A549 (cell line): Measurements from ENCODE around the gene KAT2B. TPM values are rescaled to one million over a fixed set of nuclear protein-coding genes. Genes with fewer than 3 reads are reported as not detected.
A peak's percentile ranks its signal among the peaks of the same experiment; 100 is the strongest.

Experiments used
- ATAC-seq, 2 experiments: fragments of 200-7000 bp in 1 of 2; fragments of >200 bp in 1 of 2; cut with Nextera tagmentation in 1 of 2; cut with Tn5 transposase in 1 of 2; 3 replicates each; pipeline versions ENCODE4 v1.8.0 to v1.9.1; 2018 to 2020; ENCODE audit warnings: mild to moderate bottlenecking in 1 of 2, moderate library complexity in 1 of 2
- CTCF ChIA-PET: fragments of 300-600 bp; sonication (Branson Sonifier 250); formaldehyde crosslinking; extraction: SDS; loops from one replicate; lab custom pipeline; 2021; ENCODE audit warnings: antibody characterized with exemption, inconsistent platforms; lab: Yijun Ruan, JAX
- POLR2A ChIA-PET: fragments of 350-600 bp; formaldehyde crosslinking; extraction: SDS; loops from one replicate; lab custom pipeline; 2021; ENCODE audit warnings: antibody characterized with exemption, inconsistent platforms; lab: Yijun Ruan, JAX
- DNase-seq, 2 experiments: peaks; one replicate each; pipeline versions ENCODE4 v3.0.0 to v3.0.0-alpha.2; 2011 to 2016; ENCODE audit warnings: low read depth in 1 of 2, low spot score in 1 of 2
- FAIRE-seq: peaks from 2 replicates; lab custom pipeline; 2011; peaks lifted over from hg19 to GRCh38; lab: Jason Lieb, UNC
- H3K27ac ChIP-seq, 2 experiments: fragments of >200 bp; sonication (Bioruptor Twin); formaldehyde crosslinking; 3 replicates each; pipeline ENCODE4 v1.5.1; 2016 to 2017
- H3K4me1 ChIP-seq: fragments of >200 bp; sonication (Bioruptor Twin); formaldehyde crosslinking; 3 replicates; pipeline ENCODE4 v1.6.1; 2016
- H3K4me2 ChIP-seq: fragments of >200 bp; sonication (Bioruptor Twin); formaldehyde crosslinking; 3 replicates; pipeline ENCODE4 v1.6.1; 2016
- H3K4me3 ChIP-seq: fragments of >200 bp; sonication (Bioruptor Twin); formaldehyde crosslinking; 3 replicates; pipeline ENCODE4 v1.5.1; 2016
- H3K9me3 ChIP-seq: fragments of >200 bp; sonication (Bioruptor Twin); formaldehyde crosslinking; 3 replicates; pipeline ENCODE4 v1.6.1; 2016
- BHLHE40 ChIP-seq: IDR thresholded peaks from 2 replicates; pipeline ENCODE4 v1.6.1; 2012; ENCODE audit warnings: low read depth, low read length, inconsistent platforms
- CBX2 ChIP-seq: fragments of 200-600 bp; sonication (generic); IDR thresholded peaks from 2 replicates; pipeline ENCODE4 v1.6.1; 2016; ENCODE audit warnings: low read depth, mild to moderate bottlenecking, borderline replicate concordance
- CBX8 ChIP-seq: fragments of 200-600 bp; sonication (generic); IDR thresholded peaks from 2 replicates; pipeline ENCODE4 v1.6.1; 2016
- CEBPB ChIP-seq, 2 experiments: fragments of >200 bp in 1 of 2; sonication (Bioruptor Twin) in 1 of 2; formaldehyde crosslinking in 1 of 2; IDR thresholded peaks; 2 replicates each; pipeline ENCODE4 v1.6.1; 2012 to 2016
- CHD2 ChIP-seq: fragments of 150-350 bp; IDR thresholded peaks from 2 replicates; pipeline ENCODE4 v1.6.1; 2014; ENCODE audit warnings: low read length; ENCODE audit not compliant: partially characterized antibody
- CHD4 ChIP-seq: fragments of 200-600 bp; sonication (generic); IDR thresholded peaks from 2 replicates; pipeline ENCODE4 v1.6.1; 2016; ENCODE audit warnings: antibody characterized with exemption, mild to moderate bottlenecking, borderline replicate concordance
- ESRRA ChIP-seq: fragments of 150-350 bp; IDR thresholded peaks from 2 replicates; pipeline ENCODE4 v1.6.1; 2014; ENCODE audit warnings: mild to moderate bottlenecking, low read length, borderline replicate concordance
- FOXS1 ChIP-seq: fragments of 250-450 bp; sonication (Bioruptor Pico); IDR thresholded peaks from 2 replicates; pipeline ENCODE4 v1.5.0; 2020; ENCODE audit warnings: mild to moderate bottlenecking, moderate library complexity
- GATA3 ChIP-seq: IDR thresholded peaks from 2 replicates; pipeline ENCODE4 v1.6.1; 2012; ENCODE audit warnings: borderline replicate concordance
- HDAC2 ChIP-seq: fragments of 200-600 bp; sonication (generic); IDR thresholded peaks from 2 replicates; pipeline ENCODE4 v1.6.1; 2016
- HOXA7 ChIP-seq: fragments of 250-450 bp; sonication (Bioruptor Pico); IDR thresholded peaks from 2 replicates; pipeline ENCODE4 v1.5.0; 2020; ENCODE audit warnings: mild to moderate bottlenecking, moderate library complexity
- JUN ChIP-seq, 2 experiments: fragments of >200 bp; sonication (Bioruptor Twin); formaldehyde crosslinking; IDR thresholded peaks; 2 replicates in 1 of 2; 3 replicates in 1 of 2; pipeline ENCODE4 v1.6.1; 2016 to 2017
- KDM5A ChIP-seq: fragments of 200-600 bp; sonication (generic); IDR thresholded peaks from 2 replicates; pipeline ENCODE4 v1.6.1; 2016; ENCODE audit warnings: antibody characterized with exemption, mild to moderate bottlenecking
- MAZ ChIP-seq: fragments of 150-350 bp; IDR thresholded peaks from 2 replicates; pipeline ENCODE4 v1.6.1; 2014; ENCODE audit warnings: antibody characterized with exemption, low read depth, low read length, borderline replicate concordance
- NFE2L2 ChIP-seq: fragments of 150-350 bp; conservative IDR thresholded peaks from 2 replicates; pipeline ENCODE4 v1.6.1; 2014; ENCODE audit warnings: low read length
- NPAS2 ChIP-seq: fragments of 250-450 bp; sonication (Bioruptor Pico); IDR thresholded peaks from 2 replicates; pipeline ENCODE4 v1.8.0; 2022; ENCODE audit warnings: mild to moderate bottlenecking, moderate library complexity, borderline replicate concordance
- RCOR1 ChIP-seq: fragments of 150-350 bp; IDR thresholded peaks from 2 replicates; pipeline ENCODE4 v1.6.1; 2014; ENCODE audit warnings: antibody characterized with exemption, low read length, low read depth
- SREBF2 ChIP-seq: fragments of 450-650 bp; IDR thresholded peaks from 2 replicates; pipeline ENCODE4 v1.6.1; 2014; ENCODE audit warnings: mild to moderate bottlenecking, moderate library complexity
- TFCP2L1 ChIP-seq: fragments of 250-450 bp; sonication (Bioruptor Pico); IDR thresholded peaks from 2 replicates; pipeline ENCODE4 v1.5.0; 2021; ENCODE audit warnings: mild to moderate bottlenecking
- ZFP36 ChIP-seq: fragments of 450-650 bp; IDR thresholded peaks from 2 replicates; pipeline ENCODE4 v1.6.1; 2014; ENCODE audit warnings: borderline replicate concordance; ENCODE audit not compliant: partially characterized antibody
- ZSCAN20 ChIP-seq: fragments of 250-450 bp; sonication (Bioruptor Pico); IDR thresholded peaks from 2 replicates; pipeline ENCODE4 v1.8.0; 2022; ENCODE audit warnings: mild to moderate bottlenecking, moderate library complexity
- WGBS: methylation state at CpG from one replicate; pipeline ENCODE4 v1.1.6; 2017; ENCODE audit errors: missing lambda C conversion rate; 5-methylcytosine and 5-hydroxymethylcytosine counted together
- polyA plus RNA-seq, 4 experiments: library from polyadenylated mRNA; depleted of rRNA in 3 of 4; stranded (reverse); fragments of >200 nt; fragmentation: RNase III in 1 of 4; extraction: RNeasy Plus Mini Kit Qiagen cat#74134 plus additional on column Dnase treatment in 1 of 4; gene quantifications; 2 replicates in 3 of 4; 3 replicates in 1 of 4; pipeline ENCODE4 v1.2.3, GENCODE V29; 2011 to 2017
- TF ChIP-seq, protein P1 (sequence below): IDR thresholded peaks from 2 replicates; pipeline ENCODE4 v1.6.1; 2012
- TF ChIP-seq, protein P2 (sequence below): fragments of 250-450 bp; sonication (Bioruptor Pico); IDR thresholded peaks from 2 replicates; pipeline ENCODE4 v1.5.0; 2021; ENCODE audit warnings: mild to moderate bottlenecking, moderate library complexity, borderline replicate concordance
- TF ChIP-seq, protein P3 (sequence below): fragments of 150-350 bp; IDR thresholded peaks from 2 replicates; pipeline ENCODE4 v1.6.1; 2014; ENCODE audit warnings: low read depth, mild to moderate bottlenecking, low read length

Gene KAT2B
- polyA plus RNA-seq, 2 of the 4 experiments (the other 2 are of a cell fraction): 7.2 to 11.9 TPM

DNA sequence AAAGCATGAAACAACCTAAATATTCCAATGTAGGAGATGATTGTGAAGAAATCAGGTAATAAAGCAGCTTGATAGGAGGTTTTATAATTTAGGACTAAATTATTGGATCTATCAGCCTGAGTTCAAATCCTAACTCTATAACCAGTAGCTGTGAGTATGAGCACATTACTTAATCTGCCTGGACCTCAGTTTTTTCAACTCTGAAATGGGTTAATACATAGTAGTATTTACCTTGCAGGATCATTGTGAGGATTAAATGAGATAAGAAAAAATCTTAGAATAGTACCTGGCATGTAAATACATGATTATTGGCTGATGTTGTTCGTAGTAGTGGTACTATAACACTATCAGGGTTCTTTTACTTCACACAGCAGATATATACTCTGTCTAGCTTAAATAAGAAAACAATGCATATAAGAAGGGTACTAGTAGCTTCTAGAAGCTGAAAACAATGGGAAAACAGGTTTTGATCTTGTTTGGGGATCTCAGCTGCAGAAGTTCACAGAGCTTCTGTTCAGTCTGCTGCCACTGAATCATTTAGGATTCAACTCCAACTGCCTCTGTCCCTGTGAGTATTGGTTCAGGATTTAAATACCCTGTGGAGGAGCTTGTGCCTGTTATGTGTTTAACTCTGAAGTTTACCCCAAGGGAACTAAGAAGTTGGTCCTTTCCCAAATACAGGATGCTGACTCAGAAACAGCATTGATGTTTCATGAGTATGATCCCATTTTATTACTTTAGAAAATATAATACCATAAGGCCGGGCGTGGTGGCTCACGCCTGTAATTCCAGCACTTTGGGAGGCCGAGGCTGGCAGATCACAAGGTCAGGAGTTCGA, 34.2 kb downstream of the KAT2B start:
- DNase-seq (no peak), ATAC-seq (no peak), FAIRE-seq (no peak)
- ChIA-PET CTCF (no interaction called here), POLR2A (no interaction called here)
- Histone ChIP-seq H3K27ac (no peak overlapping the region), H3K4me1 (0 out of 3 replicates have a peak, but pooled peaks cover 7% of the 10 kb centered on the region), H3K4me3 (no peak overlapping the region), H3K4me2 (no peak overlapping the region), H3K9me3 (no peaks in the 10 kb centered on the region)
- no peak for TF ChIP-seq CBX8
- TF ChIP-seq CBX2: no peak
- TF ChIP-seq KDM5A: no peak
- no peak for TF ChIP-seq SREBF2
- TF ChIP-seq RCOR1: no peak
- no peak for TF ChIP-seq CHD2
- TF ChIP-seq TFCP2L1: no peak
- TF ChIP-seq NFE2L2: no peak
- TF ChIP-seq CHD4: no peak
- TF ChIP-seq JUN (IDR thresholded peaks at IDR 0.05): no peak
- no peak for TF ChIP-seq ZFP36
- TF ChIP-seq NPAS2: no peak
- no peak for TF ChIP-seq BHLHE40
- no peak for TF ChIP-seq FOXS1
- TF ChIP-seq, protein P1, sequence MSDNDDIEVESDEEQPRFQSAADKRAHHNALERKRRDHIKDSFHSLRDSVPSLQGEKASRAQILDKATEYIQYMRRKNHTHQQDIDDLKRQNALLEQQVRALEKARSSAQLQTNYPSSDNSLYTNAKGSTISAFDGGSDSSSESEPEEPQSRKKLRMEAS: no peak
- TF ChIP-seq GATA3: no peak
- 86% methylated on average over 6 of the region's 6 CpGs for WGBS

DNA sequence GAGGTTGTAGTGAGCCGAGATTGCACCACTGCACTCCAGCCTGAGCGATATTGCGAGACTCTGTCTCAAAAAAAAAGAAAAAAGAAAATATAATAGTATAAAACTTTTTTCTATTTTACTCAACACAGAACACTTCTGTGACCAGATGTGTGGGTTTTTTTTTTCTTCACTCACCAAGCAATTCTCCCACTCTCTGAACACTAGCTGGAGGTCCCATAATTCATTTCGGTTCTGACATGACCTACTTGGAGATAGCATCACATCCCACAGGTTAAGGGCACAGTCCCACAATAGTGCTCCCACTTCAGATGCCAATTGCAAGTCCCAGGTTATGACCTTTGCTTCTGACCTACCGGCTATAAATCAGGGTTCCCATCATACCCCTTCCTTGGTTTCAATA, 35.0 kb downstream of the KAT2B start:
- 89% methylated on average over 5 of the region's 5 CpGs for WGBS
- FAIRE-seq: no peak
- DNase-seq: no peak

DNA sequence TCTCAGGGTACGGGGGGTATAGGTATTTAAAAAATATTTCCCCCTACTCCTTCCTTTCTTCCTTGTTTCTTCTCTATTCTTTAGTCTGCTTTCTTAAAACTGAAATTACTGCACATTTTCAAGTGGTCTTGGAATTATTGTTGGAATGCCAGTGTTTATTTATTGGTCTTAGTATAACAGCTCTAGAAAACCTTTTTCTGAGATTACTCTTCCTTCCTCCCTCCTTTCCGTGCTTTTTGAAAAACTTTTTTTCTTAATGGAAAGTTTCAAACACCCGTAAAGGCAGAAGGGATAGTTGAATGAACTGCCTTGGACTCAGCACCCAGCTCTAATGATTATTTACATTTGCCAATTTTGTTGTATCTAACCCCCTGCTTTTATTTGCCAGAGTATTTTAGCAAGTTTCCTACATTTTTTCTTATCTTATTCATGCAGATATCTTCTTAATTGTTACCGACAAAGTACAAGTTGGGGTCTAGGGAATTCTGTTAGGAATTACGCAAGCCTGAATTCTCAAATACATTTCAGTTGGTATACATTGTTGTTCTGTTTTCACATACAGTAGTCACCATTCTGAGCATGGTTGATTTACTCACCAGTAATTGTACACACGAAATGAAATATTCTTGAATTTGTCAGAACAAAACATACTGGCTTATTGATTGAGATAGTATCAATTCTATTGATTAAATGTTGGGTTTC, 36.2 kb downstream of the KAT2B start:
- no peak for FAIRE-seq

More for the DNA sequence above, 35.0 kb downstream of the KAT2B start:
- no peak overlapping the region for H3K4me2 ChIP-seq
- TF ChIP-seq CEBPB (IDR thresholded peaks at IDR 0.05): no peak
- POLR2A ChIA-PET: no interaction called here
- 0 out of 3 replicates have a peak, but pooled peaks cover 7% of the 10 kb centered on the region for H3K4me1 ChIP-seq
- CTCF ChIA-PET: no interaction called here
- no peak for ATAC-seq
- no peak overlapping the region for H3K27ac ChIP-seq
- no peaks in the 10 kb centered on the region for H3K9me3 ChIP-seq
- no peak overlapping the region for H3K4me3 ChIP-seq

DNA sequence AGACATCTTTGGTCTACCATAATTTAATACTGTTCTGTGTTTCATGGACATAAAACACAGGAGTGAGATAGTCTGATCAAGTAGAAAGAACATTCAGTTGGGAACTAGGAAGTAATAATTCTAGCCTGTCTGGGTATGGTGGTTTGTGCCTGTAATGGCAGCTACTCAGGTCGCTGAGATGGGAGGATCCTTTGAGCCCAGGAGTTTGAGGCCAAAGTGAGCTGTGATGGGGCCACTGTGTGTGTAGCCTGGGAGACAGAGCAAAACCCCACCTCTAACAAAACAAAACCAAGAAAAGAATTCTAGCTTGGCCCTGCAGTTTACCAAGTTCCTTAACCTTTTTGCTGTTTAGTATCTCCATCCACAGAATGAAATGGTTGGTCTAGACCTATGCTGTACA, 36.8 kb downstream of the KAT2B start:
- POLR2A ChIA-PET: no interaction called here
- 71% methylated on average over 1 of the region's 1 CpG for WGBS
- Histone ChIP-seq H3K9me3 (no peaks in the 10 kb centered on the region), H3K4me2 (no peak overlapping the region), H3K4me3 (no peak overlapping the region), H3K4me1 (0 out of 3 replicates have a peak, but pooled peaks cover 7% of the 10 kb centered on the region), H3K27ac (no peak overlapping the region)
- ATAC-seq (no peak), FAIRE-seq (no peak), DNase-seq (no peak)
- CTCF ChIA-PET: interaction anchor here (0.6 to 0.7 kb wide), 2 partner anchors 10 to 12 kb away, joined by 3 read pairs; no protein-coding TSS in a partner anchor
- TF ChIP-seq FOXS1 (no peak), TFCP2L1 (no peak), CBX8 (no peak), GATA3 (no peak), CHD2 (no peak), ESRRA (no peak), ZSCAN20 (CRISPR knock-in tag) (no peak), CEBPB (IDR thresholded peaks at IDR 0.05) (no peak), MAZ (no peak), HOXA7 (CRISPR knock-in tag) (no peak), HDAC2 (no peak)
- TF ChIP-seq, protein P2, sequence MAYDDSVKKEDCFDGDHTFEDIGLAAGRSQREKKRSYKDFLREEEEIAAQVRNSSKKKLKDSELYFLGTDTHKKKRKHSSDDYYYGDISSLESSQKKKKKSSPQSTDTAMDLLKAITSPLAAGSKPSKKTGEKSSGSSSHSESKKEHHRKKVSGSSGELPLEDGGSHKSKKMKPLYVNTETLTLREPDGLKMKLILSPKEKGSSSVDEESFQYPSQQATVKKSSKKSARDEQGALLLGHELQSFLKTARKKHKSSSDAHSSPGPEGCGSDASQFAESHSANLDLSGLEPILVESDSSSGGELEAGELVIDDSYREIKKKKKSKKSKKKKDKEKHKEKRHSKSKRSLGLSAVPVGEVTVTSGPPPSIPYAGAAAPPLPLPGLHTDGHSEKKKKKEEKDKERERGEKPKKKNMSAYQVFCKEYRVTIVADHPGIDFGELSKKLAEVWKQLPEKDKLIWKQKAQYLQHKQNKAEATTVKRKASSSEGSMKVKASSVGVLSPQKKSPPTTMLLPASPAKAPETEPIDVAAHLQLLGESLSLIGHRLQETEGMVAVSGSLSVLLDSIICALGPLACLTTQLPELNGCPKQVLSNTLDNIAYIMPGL: no peak
- TF ChIP-seq, protein P3, sequence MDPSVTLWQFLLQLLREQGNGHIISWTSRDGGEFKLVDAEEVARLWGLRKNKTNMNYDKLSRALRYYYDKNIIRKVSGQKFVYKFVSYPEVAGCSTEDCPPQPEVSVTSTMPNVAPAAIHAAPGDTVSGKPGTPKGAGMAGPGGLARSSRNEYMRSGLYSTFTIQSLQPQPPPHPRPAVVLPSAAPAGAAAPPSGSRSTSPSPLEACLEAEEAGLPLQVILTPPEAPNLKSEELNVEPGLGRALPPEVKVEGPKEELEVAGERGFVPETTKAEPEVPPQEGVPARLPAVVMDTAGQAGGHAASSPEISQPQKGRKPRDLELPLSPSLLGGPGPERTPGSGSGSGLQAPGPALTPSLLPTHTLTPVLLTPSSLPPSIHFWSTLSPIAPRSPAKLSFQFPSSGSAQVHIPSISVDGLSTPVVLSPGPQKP: no peak

More for the DNA sequence above, 36.2 kb downstream of the KAT2B start:
- no peak overlapping the region for H3K4me2 ChIP-seq
- ATAC-seq (no peak), DNase-seq (no peak)
- CTCF ChIA-PET: interaction anchor here (0.7 kb wide), 1 partner anchor 12 kb away, joined by 3 read pairs; no protein-coding TSS in a partner anchor
- WGBS: 78% methylated on average over 6 of the region's 6 CpGs
- TF ChIP-seq CEBPB (IDR thresholded peaks at IDR 0.05) (peak in 1 of 2 experiments; percentile 34; a peak in 1 of 4 replicates), BHLHE40 (no peak), HDAC2 (no peak)
- no peak overlapping the region for H3K27ac ChIP-seq
- no peak overlapping the region for H3K4me3 ChIP-seq
- POLR2A ChIA-PET: no interaction called here
- H3K4me1 ChIP-seq: 0 out of 3 replicates have a peak, but pooled peaks cover 7% of the 10 kb centered on the region
- no peaks in the 10 kb centered on the region for H3K9me3 ChIP-seq
